HCT116 (cell line): Measurements from ENCODE around the gene LRP1. TPM values are rescaled to one million over a fixed set of nuclear protein-coding genes. Genes with fewer than 3 reads are reported as not detected.

ENCODE experiments used
- ATAC-seq: fragments of 200-7000 bp; cut with Tn5 transposase; 2 replicates; pipeline ENCODE4 v1.9.1; 2020; ENCODE audit warnings: mild to moderate bottlenecking, moderate library complexity
- BruUV-seq: library from RNA; stranded (reverse); fragments of 400-500 nt; replicated peaks from 2 replicates; lab custom pipeline; 2021; lab: Mats Ljungman, UMichigan
- CTCF ChIA-PET: fragments of 300-600 bp; sonication (Branson Sonifier 250); formaldehyde crosslinking; loops from one replicate; lab custom pipeline; 2021; ENCODE audit warnings: antibody characterized with exemption; lab: Charles Lee
- POLR2A ChIA-PET: fragments of 300-600, 350-600 bp; sonication (Branson Sonifier 250); formaldehyde crosslinking; loops from one replicate; lab custom pipeline; 2021; ENCODE audit warnings: antibody characterized with exemption; lab: Charles Lee
- RAD21 ChIA-PET, 2 experiments: fragments of 300-600 bp; sonication (Branson Sonifier 250); formaldehyde crosslinking; loops; one replicate each; lab custom pipeline; 2023; ENCODE audit warnings: low total read pairs in 2 of 2; ENCODE audit not compliant: uncharacterized antibody in 2 of 2, unreplicated experiment in 2 of 2, low non-redundant PET in 1 of 2; lab: Charles Lee
- DNase-seq: peaks from one replicate; pipeline ENCODE4 v3.0.0-alpha.2; 2010; ENCODE audit warnings: low read depth, low spot score
- H2AFZ ChIP-seq: fragments of 200-600 bp; shearing (Covaris generic), sonication (generic); 2 replicates; pipeline ENCODE4 v1.6.1; 2017; ENCODE audit warnings: low read depth, mixed run types, mixed read lengths, antibody characterized with exemption, low read length; ENCODE audit not compliant: poor library complexity, severe bottlenecking
- H3K27ac ChIP-seq: 2 replicates; pipeline ENCODE4 v1.5.1; 2012; ENCODE audit warnings: low read depth, low read length
- H3K27me3 ChIP-seq: fragments of 200-600 bp; sonication (generic); 2 replicates; pipeline ENCODE4 v1.6.1; 2016; ENCODE audit warnings: mixed run types, low read length, mixed read lengths; ENCODE audit not compliant: insufficient read depth
- H3K36me3 ChIP-seq, 2 experiments: fragments of 200-500 bp in 1 of 2; fragments of 200-600 bp in 1 of 2; sonication (Bioruptor generic) in 1 of 2; sonication (generic) in 1 of 2; 2 replicates each; pipeline versions ENCODE4 v1.5.1 to v1.6.1; 2014 to 2016; ENCODE audit warnings: low read length in 2 of 2, inconsistent platforms in 1 of 2, mixed read lengths in 1 of 2, mixed run types in 1 of 2; ENCODE audit not compliant: insufficient read depth in 2 of 2, control insufficient read depth in 1 of 2
- H3K4me1 ChIP-seq, 2 experiments: fragments of 200-600 bp in 1 of 2; sonication (generic) in 1 of 2; 2 replicates each; pipeline versions ENCODE4 v1.5.1 to v1.6.1; 2012 to 2017; ENCODE audit warnings: low read length in 2 of 2, inconsistent platforms in 1 of 2, mild to moderate bottlenecking in 1 of 2, mixed read lengths in 1 of 2, mixed run types in 1 of 2, moderate library complexity in 1 of 2; ENCODE audit not compliant: insufficient read depth in 2 of 2, control insufficient read depth in 1 of 2
- H3K4me2 ChIP-seq: fragments of 200-600 bp; sonication (generic); 2 replicates; pipeline ENCODE4 v1.6.1; 2017; ENCODE audit warnings: mixed run types, low read length, mixed read lengths
- H3K4me3 ChIP-seq, 2 experiments: fragments of 200-600 bp in 1 of 2; sonication (generic) in 1 of 2; replicated peaks in 1 of 2; 2 replicates each; pipeline ENCODE4 v1.5.1; 2011 to 2016; ENCODE audit warnings: low read length in 2 of 2, control low read depth in 1 of 2, low read depth in 1 of 2, mild to moderate bottlenecking in 1 of 2, mixed read lengths in 1 of 2, mixed run types in 1 of 2
- H3K79me2 ChIP-seq: fragments of 200-600 bp; sonication (generic); 2 replicates; pipeline ENCODE4 v1.6.1; 2017; ENCODE audit warnings: mild to moderate bottlenecking, mixed run types, low read length, moderate library complexity, mixed read lengths; ENCODE audit not compliant: insufficient read depth
- H3K9ac ChIP-seq: fragments of 200-600 bp; sonication (generic); 2 replicates; pipeline ENCODE4 v1.6.1; 2016; ENCODE audit warnings: low read length, mixed read lengths
- H3K9me2 ChIP-seq: fragments of 200-600 bp; sonication (generic), shearing (Covaris generic); 2 replicates; pipeline ENCODE4 v1.6.1; 2017; ENCODE audit warnings: mixed run types, mild to moderate bottlenecking, moderate library complexity; ENCODE audit not compliant: insufficient read depth
- H3K9me3 ChIP-seq, 2 experiments: fragments of 200-500 bp in 1 of 2; fragments of 200-600 bp in 1 of 2; sonication (Bioruptor generic) in 1 of 2; sonication (generic) in 1 of 2; 2 replicates each; pipeline ENCODE4 v1.6.1; 2014 to 2017; ENCODE audit warnings: low read length in 2 of 2, mixed read lengths in 2 of 2, inconsistent platforms in 1 of 2, low read depth in 1 of 2, mild to moderate bottlenecking in 1 of 2, mixed run types in 1 of 2, moderate library complexity in 1 of 2; ENCODE audit not compliant: control insufficient read depth in 1 of 2, insufficient read depth in 1 of 2
- H4K20me1 ChIP-seq: fragments of 200-600 bp; sonication (generic), shearing (Covaris generic); 2 replicates; pipeline ENCODE4 v1.6.1; 2017; ENCODE audit warnings: mixed run types, mild to moderate bottlenecking, moderate library complexity; ENCODE audit not compliant: insufficient read depth
- CEBPB ChIP-seq: IDR thresholded peaks from 2 replicates; pipeline ENCODE4 v1.6.1; 2012; ENCODE audit warnings: low read depth
- EZH2 ChIP-seq: fragments of 200-600 bp; sonication (generic); IDR thresholded peaks from 2 replicates; pipeline ENCODE4 v1.6.1; 2017; ENCODE audit warnings: antibody characterized with exemption, mixed run types
- FOSL1 ChIP-seq: IDR thresholded peaks from 2 replicates; pipeline ENCODE4 v1.6.1; 2012; ENCODE audit warnings: low read depth
- JUND ChIP-seq: IDR thresholded peaks from 2 replicates; pipeline ENCODE4 v1.6.1; 2012
- POLR2A ChIP-seq: IDR thresholded peaks from 2 replicates; pipeline ENCODE4 v1.7.0; 2011; ENCODE audit warnings: borderline replicate concordance; ENCODE audit not compliant: insufficient read depth, insufficient read length; ENCODE audit errors: extremely low read depth
- SP1 ChIP-seq: IDR thresholded peaks from 2 replicates; pipeline ENCODE4 v1.6.1; 2012; ENCODE audit warnings: low read depth
- TCF7L2 ChIP-seq: IDR thresholded peaks from 2 replicates; pipeline ENCODE4 v1.7.0; 2011; ENCODE audit warnings: borderline replicate concordance, inconsistent platforms; ENCODE audit not compliant: insufficient read depth, insufficient read length; ENCODE audit errors: extremely low read depth
- ZFX ChIP-seq: fragments of 450-650 bp; IDR thresholded peaks from 2 replicates; pipeline ENCODE4 v1.6.1; 2017
- intact Hi-C: fragments of 100-400 bp; cut with micrococcal nuclease; formaldehyde crosslinking; loops from 2 replicates; pipeline ENCODE4 v1.10.0; 2022
- total RNA-seq: library from RNA; stranded (reverse); gene quantifications from one replicate; pipeline ENCODE4 v1.2.1, GENCODE V29; 2021; ENCODE audit not compliant: unreplicated experiment

LRP1 gene
- total RNA-seq, 1 experiment from 2014 or later: 12.0 TPM

DNA sequence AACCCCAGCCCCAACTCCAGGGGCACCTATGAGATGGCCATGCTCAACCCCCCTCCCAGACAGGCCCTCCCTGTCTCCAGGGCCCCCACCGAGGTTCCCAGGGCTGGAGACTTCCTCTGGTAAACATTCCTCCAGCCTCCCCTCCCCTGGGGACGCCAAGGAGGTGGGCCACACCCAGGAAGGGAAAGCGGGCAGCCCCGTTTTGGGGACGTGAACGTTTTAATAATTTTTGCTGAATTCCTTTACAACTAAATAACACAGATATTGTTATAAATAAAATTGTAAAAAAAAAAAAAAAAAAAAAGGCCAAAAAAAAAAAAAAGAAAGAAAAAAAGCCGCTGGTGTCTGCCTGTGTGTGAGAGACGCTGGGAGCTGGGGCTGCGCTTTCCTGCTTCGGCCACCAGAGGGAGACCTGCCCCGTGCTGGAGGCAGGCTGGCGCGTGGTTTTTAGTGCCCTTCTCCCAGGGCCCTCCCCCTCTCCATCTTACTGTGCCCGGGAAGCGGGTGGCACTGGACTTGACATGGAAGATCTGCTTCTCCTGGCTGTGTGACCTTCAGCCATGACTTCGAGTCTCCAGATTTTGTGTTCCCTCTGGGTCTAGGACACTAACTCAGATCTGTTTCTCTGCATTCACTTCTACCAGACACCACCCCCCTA, 84.9 kb downstream of the LRP1 start (continued):
- TF ChIP-seq EZH2 (no peak), FOSL1 (no peak), TCF7L2 (no peak), POLR2A (no peak), JUND (no peak)

- Histone ChIP-seq H3K79me2 (no peaks in the 10 kb centered on the region), H3K4me2 (peak overlapping the region; percentile 59), H3K36me3 (no peaks in the 10 kb centered on the region), H3K9ac (peak overlapping the region; percentile 24; the same call in 1 of the 2 replicates), H3K4me3 (peak overlapping the region; percentile 1 to 6; a peak in 1 of 4 replicates), H3K27ac (peak overlapping the region; percentile 10; the same call in 1 of the 2 replicates), H3K4me1 (peaks cover 17 to 50% of the 10 kb centered on the region in 2 experiments), H3K27me3 (no peaks in the 10 kb centered on the region), H3K9me3 (no peaks in the 10 kb centered on the region), H2AFZ (peak overlapping the region; percentile 41), H4K20me1 (no peaks in the 10 kb centered on the region), H3K9me2 (no peaks in the 10 kb centered on the region)
- RAD21 ChIA-PET: interaction anchor here (0.9 to 1.9 kb wide), 3 partner anchors 25 to 30 kb away, joined by 3 to 13 read pairs (median 4); no protein-coding TSS in a partner anchor
- CTCF ChIA-PET: interaction anchor here (0.9 to 4.2 kb wide), 16 partner anchors 13 to 248 kb away, joined by 3 to 103 read pairs (median 5); partner anchors contain the start of genes GLI1, INHBE and SHMT2
- POLR2A ChIA-PET: interaction anchor here (0.5 to 1.9 kb wide), 7 partner anchors 16 to 558 kb away, joined by 3 to 7 read pairs (median 4); partner anchors contain the start of genes EEF1AKMT3 and SHMT2
- intact Hi-C loops: loop anchor here (1.0 to 2.0 kb wide), 3 partner anchors 25 to 239 kb away; no protein-coding TSS in a partner anchor
- DNase-seq: no peak
- no TSS peak for BruUV-seq
- TF ChIP-seq ZFX (no peak), SP1 (no peak), CEBPB (no peak)
- ATAC-seq: peak; percentile 19
Measured at GRCh38 chr12:57213763-57214397, 85.6 kb downstream of the LRP1 start.
